Measurements from ENCODE around the gene HMSD.
"Not testable (repeated sequence)": the region's sequence is repeated elsewhere in the genome, so short reads cannot be mapped to it uniquely, and the experiment has no call there.

HMSD gene

DNA sequence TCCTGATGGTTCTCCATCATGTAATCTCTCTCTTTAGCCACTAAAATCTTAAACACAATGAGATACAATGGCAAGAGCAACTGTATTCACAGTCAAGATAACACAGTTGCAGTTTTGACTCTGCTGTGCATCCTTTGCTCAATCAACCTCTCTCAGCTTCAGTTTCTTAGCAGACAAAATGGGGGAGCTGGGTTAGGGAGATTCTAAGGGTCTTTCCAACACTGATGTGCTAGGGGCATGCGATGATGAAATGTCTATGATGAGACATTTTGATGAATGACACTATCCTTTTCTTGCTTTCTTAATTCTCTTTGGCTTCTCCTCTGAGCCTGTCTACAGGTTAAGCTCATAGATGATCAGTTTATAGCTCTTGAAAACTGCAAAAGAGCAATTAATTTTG is 40.2 kb upstream of the HMSD start:
- H3K4me3 ChIP-seq (replicated peaks in 1 of 2; ENCODE audit: low read depth in 2 of 2, low read length in 2 of 2): no peak overlapping the region
- DNase-seq (ENCODE audit: low read depth in 2 of 2): no peak
- TF ChIP-seq, protein P1, sequence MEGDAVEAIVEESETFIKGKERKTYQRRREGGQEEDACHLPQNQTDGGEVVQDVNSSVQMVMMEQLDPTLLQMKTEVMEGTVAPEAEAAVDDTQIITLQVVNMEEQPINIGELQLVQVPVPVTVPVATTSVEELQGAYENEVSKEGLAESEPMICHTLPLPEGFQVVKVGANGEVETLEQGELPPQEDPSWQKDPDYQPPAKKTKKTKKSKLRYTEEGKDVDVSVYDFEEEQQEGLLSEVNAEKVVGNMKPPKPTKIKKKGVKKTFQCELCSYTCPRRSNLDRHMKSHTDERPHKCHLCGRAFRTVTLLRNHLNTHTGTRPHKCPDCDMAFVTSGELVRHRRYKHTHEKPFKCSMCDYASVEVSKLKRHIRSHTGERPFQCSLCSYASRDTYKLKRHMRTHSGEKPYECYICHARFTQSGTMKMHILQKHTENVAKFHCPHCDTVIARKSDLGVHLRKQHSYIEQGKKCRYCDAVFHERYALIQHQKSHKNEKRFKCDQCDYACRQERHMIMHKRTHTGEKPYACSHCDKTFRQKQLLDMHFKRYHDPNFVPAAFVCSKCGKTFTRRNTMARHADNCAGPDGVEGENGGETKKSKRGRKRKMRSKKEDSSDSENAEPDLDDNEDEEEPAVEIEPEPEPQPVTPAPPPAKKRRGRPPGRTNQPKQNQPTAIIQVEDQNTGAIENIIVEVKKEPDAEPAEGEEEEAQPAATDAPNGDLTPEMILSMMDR (IDR thresholded peaks at IDR 0.05; ENCODE audit: low read depth, low read length): no peak

GRCh38 chr18:63909870-63910269 is 39.2 kb upstream of the HMSD start:
- DNase-seq (ENCODE audit: low read depth in 2 of 2): no peak
- TF ChIP-seq, protein P1 (IDR thresholded peaks at IDR 0.05; ENCODE audit: low read depth, low read length): no peak
- no peak overlapping the region for H3K4me3 ChIP-seq (replicated peaks in 1 of 2; ENCODE audit: low read depth in 2 of 2, low read length in 2 of 2)

DNA sequence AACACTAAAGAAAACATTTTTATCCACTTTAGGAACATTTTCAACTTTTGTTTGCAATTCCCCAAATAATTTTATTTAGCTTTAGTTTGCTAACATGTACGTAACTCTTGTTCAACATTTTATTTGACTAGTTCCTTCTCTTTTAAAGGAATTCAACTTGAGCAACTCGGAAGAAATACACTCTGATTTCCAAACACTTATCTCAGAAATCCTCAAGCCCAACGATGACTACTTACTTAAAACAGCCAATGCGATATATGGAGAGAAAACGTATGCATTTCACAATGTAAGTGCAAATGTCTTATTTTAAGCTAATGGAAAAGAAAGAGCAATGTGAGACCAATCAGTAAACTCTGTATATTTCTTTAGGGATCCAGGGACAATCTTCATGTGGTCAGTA is 31.3 kb upstream of the HMSD start:
- TF ChIP-seq, protein P1 (IDR thresholded peaks at IDR 0.05; ENCODE audit: low read depth, low read length): no peak
- H3K4me3 ChIP-seq (replicated peaks in 1 of 2; ENCODE audit: low read depth in 2 of 2, low read length in 2 of 2): no peak overlapping the region
- no peak for DNase-seq (ENCODE audit: low read depth in 2 of 2)

DNA sequence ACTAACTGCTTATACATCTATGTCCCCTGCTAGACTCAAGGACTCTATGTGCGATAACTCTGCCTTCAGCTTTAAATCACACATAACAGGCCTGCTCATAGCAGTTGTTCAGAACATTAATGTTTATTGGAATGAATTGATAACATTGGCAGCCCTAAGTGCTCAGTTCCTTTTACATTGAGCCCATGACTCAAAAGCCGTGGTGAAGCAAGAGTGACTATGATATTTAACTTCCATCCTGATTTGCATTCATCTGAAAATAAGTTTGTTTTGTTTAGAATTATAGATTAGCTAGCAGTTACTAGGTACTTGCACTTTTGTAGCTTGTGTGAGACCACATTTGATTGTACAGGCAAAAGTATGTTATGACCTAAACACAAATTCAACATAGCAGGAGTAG is 27.1 kb upstream of the HMSD start:
- H3K4me3 ChIP-seq (replicated peaks in 1 of 2; ENCODE audit: low read depth in 2 of 2, low read length in 2 of 2): no peak overlapping the region
- TF ChIP-seq, protein P1 (IDR thresholded peaks at IDR 0.05; ENCODE audit: low read depth, low read length): no peak
- no peak for DNase-seq (ENCODE audit: low read depth in 2 of 2)

GRCh38 chr18:63924551-63924950 is 24.6 kb upstream of the HMSD start:
- DNase-seq (ENCODE audit: low read depth in 2 of 2): peak in 1 of 2 donors; percentile 17
- TF ChIP-seq, protein P1 (IDR thresholded peaks at IDR 0.05; ENCODE audit: low read depth, low read length): no peak
- no peak overlapping the region for H3K4me3 ChIP-seq (replicated peaks in 1 of 2; ENCODE audit: low read depth in 2 of 2, low read length in 2 of 2)

- no peak for DNase-seq (ENCODE audit: low read depth in 2 of 2)
- H3K4me3 ChIP-seq (replicated peaks in 1 of 2; ENCODE audit: low read depth in 2 of 2, low read length in 2 of 2): no peak overlapping the region
- TF ChIP-seq, protein P1 (IDR thresholded peaks at IDR 0.05; ENCODE audit: low read depth, low read length): no peak
Measured at GRCh38 chr18:63928331-63928730, 20.8 kb upstream of the HMSD start.

DNA sequence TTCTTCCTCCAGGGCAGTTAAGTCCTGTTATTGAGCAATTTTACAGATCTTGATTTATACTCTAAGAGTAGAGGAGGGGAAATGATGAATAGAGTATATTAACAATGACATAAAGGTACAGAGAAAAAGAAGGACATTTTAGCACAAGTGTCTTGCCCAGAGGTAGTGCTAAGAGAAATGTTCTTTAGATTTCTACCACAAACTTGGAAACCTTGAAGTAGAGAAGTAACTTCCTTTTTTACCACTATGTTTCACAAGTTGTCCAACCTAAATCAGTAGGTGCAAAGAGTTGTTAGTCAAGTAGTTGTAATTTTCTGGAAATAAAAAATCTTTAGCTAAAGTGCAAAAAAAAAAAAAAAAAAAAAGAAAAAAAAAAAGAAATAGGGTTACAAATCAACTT is 19.7 kb upstream of the HMSD start:
- not testable (repeated sequence) for DNase-seq (ENCODE audit: low read depth in 2 of 2); H3K4me3 ChIP-seq (replicated peaks in 1 of 2; ENCODE audit: low read depth in 2 of 2, low read length in 2 of 2)
